ENCODE results near the gene COL4A2.

COL4A2 gene

DNA sequence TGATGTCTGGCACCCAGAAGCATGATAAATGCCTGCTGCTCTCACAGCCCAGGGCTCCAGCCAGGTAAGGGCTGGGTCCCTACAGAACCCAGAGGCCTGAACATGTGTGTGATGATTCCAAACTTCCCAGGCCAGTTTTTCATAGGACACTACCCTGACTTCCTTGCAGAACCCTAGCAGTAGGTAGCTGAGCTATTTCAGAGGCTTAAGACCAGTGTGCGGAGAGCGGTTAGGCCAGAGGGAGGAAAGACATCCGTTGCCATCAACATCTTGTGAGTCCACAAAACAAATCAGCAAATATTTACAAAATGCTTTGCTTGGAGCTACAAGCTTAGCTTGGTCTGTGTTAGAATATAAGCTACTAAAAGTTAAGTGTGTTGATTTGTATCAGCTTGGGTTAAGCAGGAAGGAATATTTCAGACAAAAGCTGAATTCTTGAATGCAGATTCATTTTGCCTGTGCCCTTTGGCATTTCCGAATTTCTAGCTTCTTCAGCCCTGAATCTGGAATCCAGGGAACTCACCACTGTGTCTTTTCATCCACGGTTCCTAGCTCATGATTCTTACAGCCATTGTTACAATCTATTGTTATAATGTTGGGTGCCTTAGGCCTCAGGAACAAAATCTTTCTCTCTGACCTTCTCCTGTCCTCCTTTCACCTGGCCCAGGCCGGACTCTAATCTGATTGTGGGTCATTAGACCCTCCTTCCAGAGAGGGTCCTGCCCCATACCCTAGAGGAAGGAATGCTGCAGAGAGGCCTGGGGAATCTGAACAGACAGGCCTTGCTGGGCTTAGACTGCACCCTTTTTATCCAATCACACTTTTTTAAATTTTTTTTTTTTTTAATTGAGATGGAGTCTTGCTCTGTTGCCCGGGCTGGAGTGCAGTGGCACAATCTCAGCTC is 242.1 kb downstream of the COL4A2 start:
- no peak for DNase-seq

DNA sequence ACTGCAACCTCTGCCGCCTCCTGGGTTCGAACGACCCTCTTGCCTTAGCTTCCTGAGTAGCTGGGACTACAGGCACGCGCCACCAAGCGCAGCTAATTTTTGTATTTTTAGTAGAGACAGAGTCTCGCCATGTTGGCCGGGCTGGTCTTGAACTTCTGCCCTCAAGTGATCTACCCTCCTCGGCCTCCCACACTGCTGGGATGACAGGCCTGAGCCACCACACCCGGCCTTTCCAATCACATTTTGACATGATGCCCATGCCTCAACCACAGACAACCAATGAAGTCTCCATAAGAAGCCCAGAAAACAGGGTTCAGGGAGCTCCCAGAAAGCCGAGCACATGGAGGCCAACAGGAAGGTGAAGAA is 242.7 kb downstream of the COL4A2 start:
- no peak for DNase-seq

DNA sequence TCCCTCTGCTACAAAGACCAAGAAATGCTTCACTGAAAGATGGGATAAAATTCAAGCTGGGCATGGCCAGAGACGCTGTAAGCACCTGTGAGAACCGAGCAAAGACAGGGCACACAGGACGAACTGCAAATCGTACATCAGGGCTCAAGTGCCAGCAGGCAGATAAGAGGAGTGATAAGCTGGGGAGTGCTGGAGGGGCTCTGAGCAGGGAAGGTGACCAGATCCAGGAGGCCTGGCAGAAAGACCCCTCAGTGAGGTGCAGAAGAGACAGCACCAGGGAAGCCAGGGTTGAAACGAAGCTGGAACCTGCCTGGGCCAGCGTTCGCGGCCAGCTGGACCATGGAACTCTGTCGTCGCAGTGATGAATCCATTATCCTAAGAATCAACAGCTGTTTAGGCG is 244.2 kb downstream of the COL4A2 start:
- no peak for DNase-seq

DNA sequence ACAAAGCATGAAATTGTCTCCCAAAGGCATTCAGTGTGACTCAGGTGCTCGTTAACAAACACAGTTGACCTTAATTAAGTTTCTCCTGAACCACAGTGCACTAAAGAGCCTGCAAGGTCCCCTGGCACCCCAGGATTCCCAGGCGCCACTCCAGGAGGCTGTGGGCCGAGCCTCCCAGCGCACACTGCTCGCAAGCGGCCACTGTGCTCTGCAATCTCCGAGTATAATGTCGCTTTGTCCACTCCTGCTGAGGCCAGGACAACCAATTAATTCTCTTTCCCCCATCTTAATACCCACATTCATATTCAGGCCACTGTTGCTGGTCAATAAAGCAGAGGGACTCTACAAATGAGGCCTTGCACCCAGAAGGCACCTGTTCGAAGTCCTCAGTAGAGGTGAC is 245.7 kb downstream of the COL4A2 start:
- no peak for DNase-seq

DNA sequence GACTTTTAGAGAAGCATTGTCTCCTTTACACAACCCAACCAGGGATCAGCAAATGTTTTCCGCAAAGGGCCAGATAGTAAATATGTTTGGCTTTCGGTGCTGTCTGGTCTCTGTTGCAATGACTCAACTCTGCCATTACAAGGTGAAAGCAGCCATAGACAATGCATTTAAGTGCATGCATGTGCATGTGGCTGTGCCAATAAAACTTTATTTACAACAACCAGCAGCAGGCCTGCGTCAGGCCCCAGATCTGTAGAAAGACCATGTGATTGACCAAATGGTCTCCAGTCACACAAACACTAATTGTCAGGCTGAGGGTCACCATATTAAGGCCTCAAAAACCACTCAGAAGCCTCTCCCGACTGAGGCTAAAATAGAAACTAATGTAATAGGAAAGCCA is 246.3 kb downstream of the COL4A2 start:
- no peak for DNase-seq

DNA sequence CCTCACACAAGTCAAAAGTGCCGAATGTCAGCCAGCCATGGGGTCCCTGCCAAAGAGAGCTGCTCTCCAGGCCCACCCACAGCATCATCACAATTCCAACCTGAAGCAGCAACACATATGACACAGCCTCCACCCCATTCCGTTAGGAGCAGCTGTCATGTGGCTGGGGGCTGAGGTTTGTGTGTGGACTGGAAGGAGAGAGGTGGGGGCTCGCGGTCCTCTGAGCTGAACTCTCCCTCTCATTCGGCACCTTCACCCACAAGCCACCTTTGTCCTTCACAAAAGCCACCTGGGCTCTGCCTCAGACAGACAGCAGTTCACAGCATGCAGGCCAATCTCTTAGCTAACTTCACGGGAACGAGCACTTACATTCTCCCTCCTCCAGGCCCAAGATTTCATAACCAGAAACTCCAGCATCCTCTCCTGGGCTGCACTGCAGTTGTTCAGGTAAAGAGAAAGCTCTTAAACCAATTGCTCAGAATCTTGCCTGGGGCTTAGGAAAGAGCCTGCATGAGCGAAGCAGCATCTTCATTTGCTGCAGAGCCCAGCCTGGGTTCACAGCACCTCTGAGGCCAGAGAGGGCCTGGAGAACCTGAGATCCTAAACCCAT is 247.2 kb downstream of the COL4A2 start:
- no peak for DNase-seq

DNA sequence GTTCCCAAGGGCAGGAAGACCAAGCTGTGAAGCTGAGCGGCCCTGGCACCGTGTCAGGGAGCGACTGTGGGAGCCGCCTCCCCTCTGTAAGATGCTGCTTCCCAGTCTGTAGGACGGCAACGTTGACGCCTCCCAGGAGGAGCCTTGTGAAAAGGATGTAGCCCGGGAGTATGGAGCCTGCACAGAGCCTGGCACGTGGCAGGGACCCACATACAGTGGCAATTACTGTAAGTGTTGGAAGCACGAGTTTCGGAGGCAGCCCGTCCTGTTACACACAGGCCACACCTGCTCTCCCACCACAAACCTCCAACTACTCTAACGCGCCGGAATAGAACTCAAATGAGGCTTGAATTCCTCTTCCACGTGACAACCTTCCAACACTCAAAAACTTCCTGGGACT is 247.9 kb downstream of the COL4A2 start:
- DNase-seq: no peak

DNA sequence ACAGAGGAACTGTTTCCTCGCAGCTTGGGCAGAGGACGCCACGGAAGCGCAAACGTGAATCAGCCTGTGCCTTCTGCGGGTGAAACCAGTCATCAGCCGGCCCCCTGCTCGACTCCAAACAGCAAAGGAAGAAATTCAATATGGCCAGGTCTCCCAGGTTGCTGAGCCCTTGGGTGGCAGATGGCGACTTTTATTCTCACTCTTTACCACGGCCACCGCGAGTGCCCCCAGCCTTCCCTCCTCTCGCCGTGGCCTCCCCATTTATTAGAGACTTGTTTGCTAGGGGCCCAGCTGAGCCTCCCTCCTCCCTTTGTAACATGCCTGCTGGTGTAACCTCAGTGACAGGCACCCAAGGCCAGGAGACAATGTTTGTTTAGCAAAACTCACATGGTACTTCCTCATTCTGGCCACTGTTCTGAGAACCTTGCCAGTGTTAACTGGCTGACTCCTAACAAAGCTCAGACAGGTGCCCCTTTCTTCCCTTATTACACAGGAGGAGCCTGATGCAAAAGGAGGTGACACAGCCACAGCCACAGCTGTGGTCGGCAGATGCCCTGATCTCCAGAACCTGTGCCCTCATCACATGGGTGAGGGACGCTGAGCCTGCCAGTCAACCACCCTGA is 248.6 kb downstream of the COL4A2 start:
- DNase-seq: no peak

DNA sequence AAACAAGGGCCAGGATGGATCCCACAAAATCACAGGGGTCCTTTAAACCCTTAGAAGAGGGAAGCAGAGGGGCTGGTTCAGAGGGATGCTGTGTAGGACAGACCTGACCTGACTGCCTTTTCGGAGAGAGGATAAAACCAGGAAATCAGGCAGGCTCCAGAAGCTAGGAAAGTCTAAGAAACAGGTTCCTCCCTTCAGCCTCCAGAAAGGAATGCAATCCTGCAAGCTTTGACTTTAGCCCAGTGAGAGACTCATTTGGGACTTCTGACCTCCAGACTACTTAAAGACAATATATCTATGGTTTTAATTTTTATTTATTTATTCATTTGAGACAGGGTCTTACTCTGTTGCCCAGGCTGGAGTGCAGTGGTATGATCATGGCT is 249.1 kb downstream of the COL4A2 start:
- no peak for DNase-seq

DNA sequence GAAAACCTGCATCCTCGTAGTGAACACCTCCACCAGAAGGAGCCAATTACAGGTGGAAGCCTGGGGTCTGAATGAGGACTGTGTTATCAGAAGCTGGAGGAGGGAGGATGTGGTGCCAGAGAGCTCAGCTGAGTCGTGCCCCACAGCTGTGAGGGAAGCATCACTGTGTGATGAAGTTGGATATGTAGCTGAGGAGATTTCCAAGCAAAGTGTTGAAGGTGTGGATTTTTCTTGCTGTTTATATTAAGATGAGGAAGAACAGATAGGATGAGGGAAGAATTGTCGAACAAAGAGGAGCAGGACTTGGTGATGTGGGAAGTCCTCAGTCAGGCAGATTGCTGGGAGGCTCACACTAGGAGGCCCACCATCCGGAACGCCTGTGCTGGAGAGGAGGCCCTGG is 250.0 kb downstream of the COL4A2 start:
- DNase-seq: no peak

DNA sequence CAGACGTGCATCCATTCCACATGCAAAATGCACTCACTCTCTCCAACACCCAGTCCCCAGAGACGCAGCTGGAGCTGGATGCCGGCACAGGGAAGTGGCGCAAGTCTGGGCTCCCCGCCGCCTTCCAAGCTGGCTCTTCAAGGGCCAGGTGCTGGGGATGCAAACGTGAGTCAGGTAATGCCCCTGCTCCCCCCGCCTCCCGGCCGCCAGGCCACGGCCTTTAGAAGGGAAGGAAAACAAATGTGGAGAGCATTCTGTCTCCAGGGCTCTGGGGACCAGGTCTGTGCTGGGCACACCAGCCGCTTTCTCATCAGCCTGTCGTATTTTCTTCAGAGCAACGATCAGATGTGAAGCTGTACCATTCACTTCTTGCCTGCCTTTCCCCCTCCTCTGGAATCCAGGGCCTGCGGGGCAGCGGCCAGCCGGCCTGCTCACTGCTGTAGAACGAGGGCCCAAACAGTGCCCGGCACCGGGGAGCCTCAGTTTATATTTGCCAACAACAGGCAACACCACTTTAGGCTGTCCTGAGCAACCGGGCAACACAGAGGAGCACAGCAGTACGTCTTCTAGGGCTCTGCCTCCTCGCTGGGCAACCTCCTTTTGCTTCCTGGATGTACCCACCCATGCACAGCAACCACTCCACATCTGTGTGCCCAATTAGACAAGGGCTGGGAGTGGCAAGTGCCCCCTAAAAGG is 250.7 kb downstream of the COL4A2 start:
- DNase-seq: no peak

DNA sequence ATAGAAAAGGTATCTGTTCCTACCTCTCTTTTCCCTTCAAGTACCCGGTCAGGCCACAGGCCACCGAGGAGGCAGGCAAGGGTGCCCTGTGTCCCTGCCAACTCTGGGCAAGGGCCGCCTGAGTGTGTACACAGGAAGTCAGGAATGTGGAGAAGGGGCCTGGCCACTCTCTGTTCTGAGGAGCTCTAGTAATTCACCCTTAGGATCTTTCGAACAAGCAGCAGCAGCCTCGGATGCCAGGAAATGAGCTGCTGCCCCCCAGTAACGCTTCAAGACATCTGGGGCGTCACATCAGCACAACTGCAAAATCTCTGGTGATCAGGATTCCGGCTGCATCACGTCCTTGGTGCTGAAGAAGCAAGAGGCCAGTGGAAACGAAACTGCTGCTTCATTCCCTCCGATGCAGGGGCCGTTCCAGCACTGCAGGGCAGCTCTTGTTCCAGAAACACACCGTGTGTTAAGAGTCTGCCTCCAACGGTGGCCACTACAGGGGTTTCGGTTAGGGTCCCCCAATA is 252.4 kb downstream of the COL4A2 start:
- DNase-seq: no peak

DNA sequence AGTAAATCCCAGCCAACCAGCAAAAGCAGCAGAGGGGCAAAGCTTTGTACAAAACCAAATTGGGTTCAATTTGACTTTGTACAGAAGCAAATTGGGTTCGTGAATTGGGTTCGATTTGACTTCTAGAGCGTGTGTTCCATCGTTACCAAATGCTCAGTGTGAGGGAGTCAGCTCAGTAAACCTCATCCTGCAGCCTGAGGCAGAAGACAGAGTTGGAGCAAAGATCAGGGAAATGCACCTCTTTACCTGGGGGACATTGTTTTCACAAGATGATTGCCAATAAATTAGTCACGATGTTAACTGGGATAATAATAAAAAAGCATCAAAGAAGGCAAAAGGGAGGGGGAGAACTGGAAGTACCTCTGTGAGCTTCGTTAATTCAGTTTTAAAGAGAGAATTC is 252.9 kb downstream of the COL4A2 start:
- no peak for DNase-seq

DNA sequence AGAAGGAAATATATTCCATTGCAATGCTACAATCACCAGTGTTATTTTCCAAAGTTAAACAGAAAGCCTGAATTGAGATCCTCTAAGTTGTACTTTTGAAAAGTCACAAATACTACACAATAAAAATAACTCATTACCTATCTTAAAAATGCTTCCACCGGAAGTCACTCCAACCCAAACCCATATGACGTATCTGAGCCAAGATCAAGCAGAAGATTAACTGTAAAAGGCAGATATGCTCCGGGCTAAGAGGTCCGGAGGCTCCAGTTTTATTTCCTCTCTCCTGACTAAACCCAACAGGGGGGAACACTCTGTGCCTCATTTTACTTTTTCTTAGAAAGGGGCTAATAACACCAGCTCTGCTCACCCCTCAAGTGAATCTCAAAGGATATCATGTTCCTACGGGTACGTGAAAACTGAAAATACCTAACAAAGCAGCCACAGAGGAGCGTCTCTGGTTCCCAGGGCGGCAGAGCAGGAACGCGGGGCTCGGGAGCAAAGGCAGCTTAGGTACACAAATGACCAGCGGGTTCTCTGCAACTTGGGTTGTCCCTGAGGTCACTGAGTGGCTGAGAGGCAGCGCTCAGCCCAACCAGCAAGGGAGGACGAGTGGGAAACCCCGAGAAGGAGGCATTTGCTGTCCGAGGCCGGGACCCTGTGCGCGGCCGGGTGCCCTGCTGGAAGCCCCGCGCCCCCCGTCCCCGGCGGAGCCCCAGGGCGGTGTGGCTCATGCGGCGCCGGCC is 253.7 kb downstream of the COL4A2 start:
- DNase-seq: no peak

DNA sequence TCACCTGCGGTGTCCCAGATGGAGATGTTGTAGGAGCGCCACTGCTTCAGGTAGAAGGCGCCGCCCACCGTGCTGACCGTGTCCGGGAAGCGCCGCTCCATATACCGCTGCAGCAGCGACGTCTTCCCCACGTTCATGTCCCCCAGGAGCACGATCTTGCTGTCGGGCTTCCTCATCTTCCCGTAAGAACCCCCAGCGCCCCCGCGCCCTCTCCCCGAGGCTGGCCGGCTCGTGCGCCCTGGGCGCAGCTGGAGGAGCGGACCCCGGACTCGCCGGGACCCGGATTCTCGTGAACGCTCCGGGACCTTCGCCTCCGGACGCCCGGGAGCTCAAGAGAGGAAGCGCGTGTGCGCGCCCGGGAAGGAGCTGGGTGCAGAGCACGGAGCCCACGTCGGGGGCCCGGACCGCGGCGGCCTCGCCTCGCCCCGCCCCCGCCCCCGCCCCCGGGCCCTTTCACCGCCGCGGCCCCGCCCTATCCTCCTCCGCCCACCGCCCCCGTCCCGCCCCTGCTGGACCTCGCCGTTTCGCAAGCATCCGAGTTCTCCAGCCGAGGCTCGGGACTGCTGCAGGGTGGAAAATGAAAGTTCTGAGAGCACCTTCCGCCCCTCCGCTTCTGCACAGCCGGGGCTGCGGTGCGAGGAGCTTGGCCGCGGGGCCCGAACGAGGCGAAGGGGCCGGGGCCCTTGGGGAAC is 254.4 kb downstream of the COL4A2 start, which contains the start of gene RAB20:
Gene RAB20, minus strand, starts transcription at position 379 of the 692 bp plus-strand sequence. Its CDS starts 203 bp downstream, at position 176.
- DNase-seq: peak; percentile 73

DNA sequence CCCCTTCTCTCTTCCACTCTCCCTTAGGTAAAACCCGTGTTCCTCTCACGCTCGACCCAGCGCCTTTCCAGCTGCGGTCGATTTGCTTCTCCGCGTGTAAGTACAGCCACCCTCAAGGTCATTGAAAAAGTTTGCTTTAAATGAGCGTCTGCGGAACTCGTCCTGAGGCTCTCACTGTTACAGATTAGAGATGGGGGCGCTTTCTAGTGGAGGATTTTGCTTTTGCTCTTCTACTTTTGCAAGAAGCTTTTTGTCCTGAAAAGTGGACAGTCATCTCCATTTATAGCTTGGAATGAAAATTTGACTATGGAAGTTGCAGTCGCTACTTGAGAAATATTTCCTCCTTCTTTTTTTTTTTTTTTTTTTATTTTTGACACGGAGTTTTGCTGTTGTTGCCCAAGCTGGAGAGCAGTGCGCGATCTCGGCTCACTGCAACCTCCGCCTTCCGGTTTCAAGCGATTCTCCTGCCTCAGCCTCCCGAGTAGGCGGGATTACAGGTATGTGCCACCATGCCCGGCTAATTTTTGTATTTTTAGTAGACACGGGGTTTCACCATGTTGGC is 255.0 kb downstream of the COL4A2 start:
- no peak for DNase-seq
